IgD-negative memory B cell (primary cell): ENCODE data around the gene RPS6KA4. TPM values are rescaled to one million over a fixed set of nuclear protein-coding genes. Genes with fewer than 3 reads are reported as not detected.

Experiments used
- H3K27ac Mint-ChIP-seq, 3 donors: one replicate each; pipeline ENCODE4 v1.8.0; 2020 to 2022; ENCODE audit warnings: mild to moderate bottlenecking in 3 of 3, mixed read lengths in 3 of 3, moderate library complexity in 1 of 3
- H3K27me3 Mint-ChIP-seq: one replicate; pipeline ENCODE4 v1.8.0; 2021; ENCODE audit warnings: mixed read lengths
- H3K36me3 Mint-ChIP-seq: one replicate; pipeline ENCODE4 v1.8.0; 2020; ENCODE audit warnings: mild to moderate bottlenecking, mixed read lengths
- H3K4me1 Mint-ChIP-seq, 3 donors: one replicate each; pipeline ENCODE4 v1.8.0; 2020 to 2022; ENCODE audit warnings: mixed read lengths in 3 of 3, mild to moderate bottlenecking in 1 of 3
- H3K4me3 Mint-ChIP-seq, 4 donors: one replicate each; pipeline ENCODE4 v1.8.0; 2020 to 2022; ENCODE audit warnings: mild to moderate bottlenecking in 4 of 4, mixed read lengths in 4 of 4, moderate library complexity in 3 of 4
- H3K9me3 Mint-ChIP-seq, 3 donors: one replicate each; pipeline ENCODE4 v1.8.0; 2020 to 2021; ENCODE audit warnings: mixed read lengths in 3 of 3, mild to moderate bottlenecking in 1 of 3
- polyA plus RNA-seq: library from polyadenylated mRNA; unstranded; fragments of 300-500 nt; fragmentation: Illumina TruSeq; gene quantifications from one replicate; pipeline ENCODE4 v1.2.3, GENCODE V29; 2021

RPS6KA4 gene
- polyA plus RNA-seq, 1 donor from 2014 or later, result 12.2 TPM

DNA sequence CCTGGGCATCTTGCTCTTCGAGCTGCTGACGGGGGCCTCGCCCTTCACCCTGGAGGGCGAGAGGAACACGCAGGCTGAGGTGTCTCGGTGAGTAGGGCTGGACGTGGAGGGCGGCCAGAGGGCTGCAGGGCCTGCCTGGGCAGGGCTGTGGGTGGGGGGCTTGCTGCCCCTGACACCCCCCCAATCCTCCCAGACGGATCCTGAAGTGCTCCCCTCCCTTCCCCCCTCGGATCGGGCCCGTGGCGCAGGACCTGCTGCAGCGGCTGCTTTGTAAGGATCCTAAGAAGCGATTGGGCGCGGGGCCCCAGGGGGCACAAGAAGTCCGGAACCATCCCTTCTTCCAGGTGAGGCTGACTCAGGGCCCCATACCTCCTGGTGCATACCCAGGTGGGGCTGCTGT lies 2.7 kb downstream of the RPS6KA4 start:
- Mint-ChIP-seq H3K27me3 (no peaks in the 10 kb centered on the region), H3K4me3 (peak overlapping the region in 1 of 4 donors; percentile 74), H3K36me3 (peaks cover 17% of the 10 kb centered on the region), H3K27ac (peak overlapping the region in 1 of 3 donors; percentile 73), H3K4me1 (peaks cover 21 to 30% (median 23%) of the 10 kb centered on the region in 3 donors), H3K9me3 (no peaks in the 10 kb centered on the region)

GRCh38 chr11:64362339-64362738 lies 3.4 kb downstream of the RPS6KA4 start:
- peak overlapping the region in 1 of 3 donors; percentile 73 for H3K27ac Mint-ChIP-seq
- peaks cover 19% of the 10 kb centered on the region for H3K36me3 Mint-ChIP-seq
- peak overlapping the region in 1 of 4 donors; percentile 74 for H3K4me3 Mint-ChIP-seq
- H3K27me3 Mint-ChIP-seq, result no peaks in the 10 kb centered on the region
- peaks cover 21 to 32% (median 23%) of the 10 kb centered on the region in 3 donors for H3K4me1 Mint-ChIP-seq
- no peaks in the 10 kb centered on the region for H3K9me3 Mint-ChIP-seq

GRCh38 chr11:64364435-64364834 lies 5.5 kb downstream of the RPS6KA4 start:
- no peaks in the 10 kb centered on the region for H3K27me3 Mint-ChIP-seq
- H3K4me3 Mint-ChIP-seq, result peak overlapping the region in 1 of 4 donors; percentile 8
- no peaks in the 10 kb centered on the region for H3K9me3 Mint-ChIP-seq
- H3K27ac Mint-ChIP-seq, result no peak overlapping the region
- H3K36me3 Mint-ChIP-seq, result peaks cover 19% of the 10 kb centered on the region
- peaks cover 19 to 32% (median 19%) of the 10 kb centered on the region in 3 donors for H3K4me1 Mint-ChIP-seq

GRCh38 chr11:64364911-64365310 lies 5.9 kb downstream of the RPS6KA4 start:
- Mint-ChIP-seq H3K9me3 (no peaks in the 10 kb centered on the region), H3K36me3 (peaks cover 16% of the 10 kb centered on the region), H3K4me1 (peaks cover 15 to 27% (median 16%) of the 10 kb centered on the region in 3 donors), H3K4me3 (no peak overlapping the region), H3K27me3 (no peaks in the 10 kb centered on the region), H3K27ac (no peak overlapping the region)

DNA sequence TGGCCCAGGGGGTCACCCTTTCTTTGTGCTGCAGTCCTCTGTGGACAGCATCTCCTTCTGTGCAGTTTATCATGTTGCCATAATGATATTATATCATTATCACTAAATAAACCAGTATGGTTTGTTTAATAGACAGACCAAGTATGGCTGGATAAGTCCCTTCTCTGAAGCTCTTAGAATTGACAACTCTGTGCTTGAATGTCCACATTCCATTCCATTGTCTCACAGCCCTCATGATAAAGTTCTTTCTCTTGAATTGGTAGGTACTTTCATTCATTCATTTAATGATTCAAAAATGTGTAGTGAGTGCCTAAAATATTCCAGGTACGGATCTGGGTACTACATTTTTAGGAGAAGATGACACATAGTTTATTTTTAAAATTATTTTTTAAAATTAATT lies 7.8 kb downstream of the RPS6KA4 start:
- H3K9me3 Mint-ChIP-seq, result no peaks in the 10 kb centered on the region
- no peak overlapping the region for H3K4me3 Mint-ChIP-seq
- peaks cover 13% of the 10 kb centered on the region for H3K36me3 Mint-ChIP-seq
- H3K27ac Mint-ChIP-seq, result no peak overlapping the region
- H3K27me3 Mint-ChIP-seq, result no peaks in the 10 kb centered on the region
- peaks cover 4 to 17% (median 9%) of the 10 kb centered on the region in 3 donors for H3K4me1 Mint-ChIP-seq

- Mint-ChIP-seq H3K9me3 (no peaks in the 10 kb centered on the region), H3K4me1 (peaks cover 4 to 12% (median 4%) of the 10 kb centered on the region in 3 donors), H3K27ac (no peak overlapping the region), H3K36me3 (peaks cover 11% of the 10 kb centered on the region), H3K27me3 (no peaks in the 10 kb centered on the region), H3K4me3 (no peak overlapping the region)
Observed at GRCh38 chr11:64367931-64368672, 9.1 kb downstream of the RPS6KA4 start.

- Mint-ChIP-seq H3K9me3 (no peaks in the 10 kb centered on the region), H3K27ac (no peak overlapping the region), H3K4me3 (no peak overlapping the region), H3K27me3 (no peaks in the 10 kb centered on the region), H3K4me1 (peaks cover 5 to 15% (median 7%) of the 10 kb centered on the region in 3 donors), H3K36me3 (peaks cover 8% of the 10 kb centered on the region)
Observed at GRCh38 chr11:64368673-64369074, 9.7 kb downstream of the RPS6KA4 start.

DNA sequence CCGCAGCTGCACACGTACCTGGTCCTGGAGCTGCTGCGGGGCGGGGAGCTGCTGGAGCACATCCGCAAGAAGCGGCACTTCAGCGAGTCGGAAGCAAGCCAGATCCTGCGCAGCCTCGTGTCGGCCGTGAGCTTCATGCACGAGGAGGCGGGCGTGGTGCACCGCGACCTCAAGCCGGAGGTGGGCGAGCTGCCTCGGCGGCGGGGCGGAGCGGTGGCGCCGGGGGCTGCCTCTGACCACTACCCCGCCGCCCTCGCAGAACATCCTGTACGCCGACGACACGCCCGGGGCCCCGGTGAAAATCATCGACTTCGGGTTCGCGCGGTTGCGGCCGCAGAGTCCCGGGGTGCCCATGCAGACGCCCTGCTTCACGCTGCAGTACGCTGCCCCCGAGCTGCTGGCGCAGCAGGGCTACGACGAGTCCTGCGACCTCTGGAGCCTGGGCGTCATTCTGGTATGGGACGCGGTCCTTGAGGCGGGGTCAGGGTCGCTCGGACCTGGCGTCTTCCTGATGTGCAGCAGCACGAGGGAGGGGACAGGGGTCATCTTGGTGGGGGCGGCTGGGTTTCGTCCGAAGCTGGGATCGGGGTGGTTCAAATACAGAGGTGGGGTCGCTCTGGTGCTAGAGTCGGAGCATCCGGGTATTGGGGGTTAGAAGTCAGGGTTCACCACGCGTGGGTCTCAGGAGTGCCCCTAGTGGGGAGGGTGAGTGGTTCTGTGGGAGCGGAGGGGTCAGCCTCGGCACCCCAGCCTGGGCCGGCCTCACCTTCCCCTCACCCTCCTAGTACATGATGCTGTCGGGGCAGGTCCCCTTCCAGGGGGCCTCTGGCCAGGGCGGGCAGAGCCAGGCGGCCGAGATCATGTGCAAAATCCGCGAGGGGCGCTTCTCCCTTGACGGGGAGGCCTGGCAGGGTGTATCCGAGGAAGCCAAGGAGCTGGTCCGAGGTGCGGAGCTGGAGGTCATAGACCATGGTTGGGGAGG lies 10.8 kb downstream of the RPS6KA4 start:
- Mint-ChIP-seq H3K27me3 (no peaks in the 10 kb centered on the region), H3K4me1 (peaks cover 3 to 10% (median 5%) of the 10 kb centered on the region in 3 donors), H3K36me3 (peaks cover 4% of the 10 kb centered on the region), H3K27ac (no peak overlapping the region), H3K4me3 (no peak overlapping the region), H3K9me3 (no peaks in the 10 kb centered on the region)

- no peaks in the 10 kb centered on the region for H3K9me3 Mint-ChIP-seq
- no peak overlapping the region for H3K4me3 Mint-ChIP-seq
- H3K27ac Mint-ChIP-seq, result no peak overlapping the region
- H3K27me3 Mint-ChIP-seq, result no peaks in the 10 kb centered on the region
- H3K4me1 Mint-ChIP-seq, result peaks cover 3 to 10% (median 5%) of the 10 kb centered on the region in 3 donors
- H3K36me3 Mint-ChIP-seq, result peaks cover 4% of the 10 kb centered on the region
Observed at GRCh38 chr11:64371201-64371600, 12.2 kb downstream of the RPS6KA4 start.

DNA sequence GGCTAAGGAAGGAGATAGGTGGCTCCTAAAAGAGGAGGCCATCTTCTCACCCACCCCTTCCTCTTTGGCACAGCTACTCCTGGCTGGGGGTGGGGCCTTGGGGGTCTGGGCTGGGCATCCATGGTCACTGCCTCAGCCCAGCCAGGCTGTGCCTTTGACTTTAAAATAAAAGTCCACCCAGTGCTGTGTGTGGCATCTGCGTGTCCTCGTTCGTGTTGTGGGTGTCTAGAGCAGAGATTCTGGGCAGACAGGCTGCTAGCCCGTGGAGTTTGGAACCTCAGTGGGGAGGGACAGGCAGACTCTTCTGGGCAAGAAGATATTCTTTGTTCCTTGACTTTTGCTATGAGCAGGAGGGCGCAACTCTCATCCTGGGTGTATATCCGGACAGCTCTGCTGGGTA lies 13.1 kb downstream of the RPS6KA4 start:
- H3K4me1 Mint-ChIP-seq, result peaks cover 3 to 6% (median 5%) of the 10 kb centered on the region in 3 donors
- no peaks in the 10 kb centered on the region for H3K36me3 Mint-ChIP-seq
- H3K27ac Mint-ChIP-seq, result no peak overlapping the region
- H3K27me3 Mint-ChIP-seq, result no peaks in the 10 kb centered on the region
- no peaks in the 10 kb centered on the region for H3K9me3 Mint-ChIP-seq
- no peak overlapping the region for H3K4me3 Mint-ChIP-seq

GRCh38 chr11:64372802-64373597 lies 14.0 kb downstream of the RPS6KA4 start:
- no peaks in the 10 kb centered on the region for H3K27me3 Mint-ChIP-seq
- no peaks in the 10 kb centered on the region for H3K9me3 Mint-ChIP-seq
- no peak overlapping the region for H3K4me3 Mint-ChIP-seq
- H3K27ac Mint-ChIP-seq, result peak overlapping the region in 1 of 3 donors; percentile 83
- H3K4me1 Mint-ChIP-seq, result peaks cover 3 to 6% (median 5%) of the 10 kb centered on the region in 3 donors
- H3K36me3 Mint-ChIP-seq, result no peaks in the 10 kb centered on the region

DNA sequence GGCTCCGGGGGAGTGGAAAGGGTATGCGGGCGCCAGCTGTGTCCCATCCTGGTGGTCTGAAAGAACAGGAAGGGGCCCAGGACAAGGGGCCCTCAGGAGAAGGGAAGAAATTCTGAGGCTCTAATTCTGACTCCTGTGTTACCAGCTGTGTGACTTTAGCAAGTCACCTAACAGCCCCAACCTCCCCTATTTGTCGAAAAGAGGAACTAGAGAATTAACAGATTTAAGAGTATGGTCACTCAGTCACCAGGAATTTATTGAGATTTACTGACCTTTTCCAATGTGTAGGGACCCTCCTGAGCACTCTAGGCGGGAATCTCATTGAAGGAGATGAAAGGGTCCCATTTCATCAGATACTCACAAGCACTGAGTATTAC lies 14.6 kb downstream of the RPS6KA4 start:
- Mint-ChIP-seq H3K4me1 (peaks cover 3 to 6% (median 5%) of the 10 kb centered on the region in 3 donors), H3K9me3 (no peaks in the 10 kb centered on the region), H3K27me3 (no peaks in the 10 kb centered on the region), H3K27ac (no peak overlapping the region), H3K4me3 (no peak overlapping the region), H3K36me3 (no peaks in the 10 kb centered on the region)

DNA sequence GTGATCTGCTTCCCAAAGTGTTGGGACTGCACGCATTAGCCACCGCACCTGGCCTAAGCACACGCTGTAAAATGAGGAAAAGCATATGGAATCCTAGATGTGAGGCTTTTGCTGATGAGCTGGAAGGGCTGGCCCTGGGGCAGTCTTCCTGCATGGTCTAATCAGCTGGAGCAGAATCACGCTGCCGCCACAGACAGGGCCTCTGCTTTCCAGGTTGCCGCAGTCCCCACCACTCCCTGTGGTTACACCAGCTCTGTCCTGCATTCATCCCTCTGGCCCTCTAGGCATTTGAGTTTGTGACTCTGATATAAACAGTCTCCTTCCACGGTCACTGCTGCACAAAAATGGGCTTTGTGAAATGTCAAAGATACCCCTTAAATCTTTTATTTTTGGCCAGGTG lies 17.1 kb downstream of the RPS6KA4 start:
- H3K27ac Mint-ChIP-seq, result no peak overlapping the region
- H3K4me1 Mint-ChIP-seq, result peaks cover 3 to 6% (median 5%) of the 10 kb centered on the region in 3 donors
- H3K9me3 Mint-ChIP-seq, result no peaks in the 10 kb centered on the region
- no peaks in the 10 kb centered on the region for H3K36me3 Mint-ChIP-seq
- H3K27me3 Mint-ChIP-seq, result no peaks in the 10 kb centered on the region
- no peak overlapping the region for H3K4me3 Mint-ChIP-seq

DNA sequence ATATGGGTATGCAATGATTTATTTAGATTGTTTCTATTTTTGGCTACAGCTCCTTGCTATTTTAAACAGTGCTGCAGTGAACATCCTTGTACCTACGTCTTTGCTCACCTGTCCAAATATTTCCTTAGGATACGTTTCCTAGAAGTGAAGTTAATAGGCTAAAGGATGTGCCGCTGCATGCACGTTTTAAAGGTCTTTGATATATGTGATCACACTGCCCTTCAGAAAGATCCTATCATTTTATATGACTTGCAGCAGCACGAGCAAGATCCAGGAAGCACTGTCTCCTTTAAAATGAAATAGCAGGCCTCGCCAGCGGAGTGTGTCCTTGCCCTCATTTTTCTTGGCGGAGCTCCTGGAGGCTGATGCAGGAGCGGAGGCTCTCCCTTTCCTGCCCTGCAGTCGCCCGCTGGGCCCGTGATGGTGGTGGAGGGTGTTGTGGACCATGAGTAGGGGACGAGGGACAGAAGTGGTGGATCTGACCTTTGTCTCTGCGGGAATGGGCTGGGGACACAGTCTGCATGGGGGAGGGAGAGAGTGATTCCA lies 19.4 kb downstream of the RPS6KA4 start:
- Mint-ChIP-seq H3K4me3 (no peak overlapping the region), H3K27ac (no peak overlapping the region), H3K27me3 (no peaks in the 10 kb centered on the region), H3K4me1 (peaks cover 3 to 5% (median 5%) of the 10 kb centered on the region in 3 donors), H3K9me3 (no peaks in the 10 kb centered on the region), H3K36me3 (no peaks in the 10 kb centered on the region)
